CMK (cell line): ENCODE data around the gene ZNF652.
"Not testable (repeated sequence)": the region's sequence is repeated elsewhere in the genome, so short reads cannot be mapped to it uniquely, and the experiment has no call there.

ENCODE experiments used
- DNase-seq: peaks from one replicate; pipeline ENCODE4 v3.0.0-alpha.2; 2010; ENCODE audit warnings: low read depth

Gene ZNF652

DNA sequence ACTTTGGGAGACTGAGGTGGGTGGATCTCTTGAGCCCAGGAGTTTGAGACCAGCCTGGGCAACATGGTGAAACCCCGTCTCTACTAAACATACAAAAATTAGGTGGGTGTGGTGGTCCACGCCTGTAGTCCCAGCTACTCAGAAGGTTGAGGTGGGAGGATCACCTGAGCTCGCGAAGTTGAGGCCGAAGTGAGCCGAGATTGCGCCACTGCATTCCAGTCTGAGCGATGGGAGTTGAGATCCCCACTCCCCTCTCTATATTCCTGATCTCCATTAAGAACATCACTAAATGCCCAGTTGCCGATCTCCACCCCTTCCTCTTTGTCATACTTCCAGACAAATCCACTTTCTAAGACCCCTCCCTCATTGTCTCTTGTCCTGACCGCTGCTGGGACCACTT lies 24.3 kb upstream of the ZNF652 start:
- no peak for DNase-seq

GRCh38 chr17:49384951-49385350 lies 22.9 kb upstream of the ZNF652 start:
- no peak for DNase-seq

DNA sequence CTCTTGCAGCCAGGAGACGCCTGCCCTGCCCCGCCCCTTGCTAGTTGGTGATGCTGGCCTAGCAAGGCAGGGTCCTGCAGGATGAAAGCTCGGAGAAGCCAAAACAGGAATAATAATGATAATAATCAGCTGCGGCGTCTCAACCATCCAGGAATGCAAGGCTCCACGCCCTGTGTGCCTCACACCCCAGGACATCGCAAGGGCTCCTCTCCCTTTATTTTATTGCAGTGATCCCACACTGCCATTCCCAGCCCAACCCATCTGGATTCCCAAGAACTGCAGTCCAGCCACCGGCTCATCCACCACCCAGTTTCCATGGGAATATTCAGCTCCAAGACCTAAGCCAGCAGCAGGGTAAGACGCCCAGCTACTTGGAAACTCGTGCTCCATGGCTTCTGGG lies 21.0 kb upstream of the ZNF652 start:
- DNase-seq = no peak

- DNase-seq = no peak
Measured at GRCh38 chr17:49382556-49382955, 20.5 kb upstream of the ZNF652 start.

- DNase-seq = no peak
Measured at GRCh38 chr17:49381793-49382192, 19.7 kb upstream of the ZNF652 start.

DNA sequence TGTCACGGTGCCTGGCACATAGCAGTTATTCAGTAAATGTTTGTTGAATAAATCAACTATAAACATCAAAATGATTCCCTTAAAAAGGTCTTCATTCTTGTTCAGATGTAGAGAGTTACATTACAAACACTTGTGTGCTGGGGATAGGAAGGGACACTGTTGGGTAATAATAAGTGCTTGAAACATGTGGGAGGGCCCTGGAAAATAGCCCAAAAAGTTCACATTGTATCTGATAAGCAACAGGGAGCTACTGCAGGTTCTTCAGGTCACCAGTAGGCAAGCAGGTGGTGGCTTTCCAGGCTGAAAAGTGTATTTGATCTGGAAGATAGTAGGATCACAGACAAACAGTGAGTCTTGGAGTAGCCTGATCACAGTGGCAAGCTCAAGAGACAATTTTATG lies 19.0 kb upstream of the ZNF652 start:
- no peak for DNase-seq

DNA sequence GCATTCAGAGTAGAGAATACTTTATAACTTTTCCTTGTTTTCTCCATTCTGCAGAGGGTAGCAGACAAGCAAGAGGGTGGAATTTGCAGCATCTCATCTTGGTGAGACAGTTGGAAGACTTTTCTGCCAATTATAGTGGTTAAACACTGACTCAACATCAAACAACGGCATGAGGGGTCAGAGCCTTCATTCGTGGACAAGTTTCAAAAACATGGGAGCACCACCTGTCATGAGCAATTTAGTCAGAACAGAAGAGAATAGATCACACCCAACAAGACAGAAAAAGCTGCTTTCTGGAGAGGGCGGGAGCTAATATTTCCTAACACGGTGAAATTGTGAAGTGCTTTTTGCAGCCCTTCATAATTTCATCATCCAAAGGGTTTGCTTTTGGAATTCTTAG lies 17.9 kb upstream of the ZNF652 start:
- DNase-seq = no peak

GRCh38 chr17:49378311-49378710 lies 16.3 kb upstream of the ZNF652 start:
- no peak for DNase-seq

DNA sequence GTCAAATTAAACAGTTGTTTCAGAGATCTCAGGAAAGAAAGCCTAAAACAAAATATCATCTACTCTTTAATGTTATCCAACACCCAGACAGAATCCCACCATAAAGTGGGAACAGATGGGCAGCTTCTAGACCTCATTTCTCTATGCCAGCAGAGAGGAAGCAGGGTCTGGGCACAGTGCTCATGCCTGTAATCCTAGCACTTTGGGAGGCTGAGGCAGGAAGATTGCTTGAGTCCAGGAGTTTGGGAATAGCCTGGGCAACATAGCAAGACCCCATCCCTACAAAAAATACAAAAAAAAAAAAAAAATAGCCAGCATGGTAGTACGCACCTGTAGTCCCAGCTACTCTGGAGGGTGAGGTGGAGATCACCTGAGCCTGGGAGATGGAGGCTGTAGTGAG lies 13.5 kb upstream of the ZNF652 start:
- no peak for DNase-seq

- no peak for DNase-seq
Measured at GRCh38 chr17:49373115-49373514, 11.1 kb upstream of the ZNF652 start.

GRCh38 chr17:49372425-49372824 lies 10.4 kb upstream of the ZNF652 start:
- no peak for DNase-seq

DNA sequence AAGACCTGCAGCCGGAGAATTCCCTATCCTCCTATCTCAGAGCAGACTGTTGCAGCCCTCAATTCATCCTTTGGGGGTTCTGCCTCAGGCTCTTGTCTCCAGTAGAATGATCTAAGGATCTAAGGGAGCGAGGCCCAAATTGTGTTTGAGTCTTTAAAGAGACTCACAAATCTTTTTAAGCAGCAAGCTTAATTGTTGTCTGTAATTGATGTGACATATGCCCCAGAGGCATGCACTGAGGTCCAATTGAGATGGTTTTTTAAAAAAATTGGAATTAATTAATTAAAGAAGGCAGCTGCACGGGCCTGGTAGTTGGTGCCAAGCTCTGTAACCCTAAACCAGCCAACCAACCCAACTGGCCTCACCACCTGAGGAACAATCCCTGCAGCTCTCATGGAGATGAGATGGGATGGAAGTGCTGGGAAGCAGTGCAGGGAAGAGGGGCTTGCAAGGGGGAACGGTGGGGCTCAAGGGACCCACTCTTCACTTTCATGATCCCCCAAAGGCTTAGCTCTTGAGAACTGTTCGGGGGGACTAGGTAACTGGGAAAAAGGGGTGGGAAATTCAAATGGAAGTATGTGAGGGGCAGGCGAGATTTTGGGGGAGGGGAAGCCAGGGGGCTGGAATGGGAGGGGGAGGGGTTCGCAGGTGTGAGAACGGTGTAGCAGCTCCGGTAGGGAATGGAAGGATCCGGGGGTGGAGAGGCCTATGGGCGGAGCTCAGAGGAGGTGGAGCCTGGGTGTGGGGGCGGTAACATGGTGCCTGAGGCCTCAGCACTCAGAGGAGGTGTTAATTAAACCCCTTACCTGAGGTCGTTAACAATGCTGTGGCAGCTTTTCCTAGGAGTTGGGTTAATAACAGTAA lies 9.2 kb upstream of the ZNF652 start:
- DNase-seq = no peak

DNA sequence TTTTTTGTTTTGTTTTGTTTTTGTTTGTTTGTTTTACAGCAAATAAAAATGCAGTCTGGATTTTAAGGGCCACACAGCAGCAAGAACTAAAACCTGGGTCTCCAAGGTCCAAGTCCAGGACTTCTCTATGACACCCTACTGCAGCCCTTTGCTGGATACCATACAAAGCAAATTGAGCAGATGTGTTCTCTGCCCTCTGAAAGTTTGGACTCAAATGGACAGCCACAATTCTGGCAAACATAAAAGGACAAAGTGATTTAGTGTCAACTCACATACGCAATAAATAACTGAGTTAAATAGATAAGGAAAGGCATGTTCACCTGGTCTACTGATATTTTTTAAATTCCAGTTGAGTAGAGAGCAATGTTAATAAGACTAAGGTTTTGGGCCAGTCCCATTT lies 7.7 kb upstream of the ZNF652 start:
- DNase-seq = no peak

GRCh38 chr17:49369089-49369488 lies 7.0 kb upstream of the ZNF652 start:
- DNase-seq = no peak

DNA sequence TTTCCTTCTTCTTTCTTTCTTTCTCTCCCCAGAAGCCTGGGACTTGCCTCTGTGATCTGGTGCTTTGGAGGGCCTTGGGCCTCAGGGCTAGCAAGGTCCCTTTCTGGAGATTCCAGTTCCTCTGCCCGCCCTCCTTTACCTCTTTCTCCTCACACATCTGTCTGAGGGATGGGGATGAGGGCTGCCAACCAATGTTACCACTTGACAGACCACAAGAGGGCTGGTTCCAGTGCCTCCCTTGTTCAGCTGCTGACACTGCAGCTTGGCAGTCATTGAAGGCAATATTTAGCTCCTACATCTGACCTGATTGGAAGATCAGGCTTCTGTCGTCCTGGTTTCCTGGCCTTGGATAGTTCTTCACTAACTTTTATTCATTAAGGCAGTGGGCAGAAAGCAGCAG lies 3.6 kb upstream of the ZNF652 start:
- no peak for DNase-seq

- DNase-seq = not testable (repeated sequence)
Measured at GRCh38 chr17:49365126-49365525, 3.1 kb upstream of the ZNF652 start.

DNA sequence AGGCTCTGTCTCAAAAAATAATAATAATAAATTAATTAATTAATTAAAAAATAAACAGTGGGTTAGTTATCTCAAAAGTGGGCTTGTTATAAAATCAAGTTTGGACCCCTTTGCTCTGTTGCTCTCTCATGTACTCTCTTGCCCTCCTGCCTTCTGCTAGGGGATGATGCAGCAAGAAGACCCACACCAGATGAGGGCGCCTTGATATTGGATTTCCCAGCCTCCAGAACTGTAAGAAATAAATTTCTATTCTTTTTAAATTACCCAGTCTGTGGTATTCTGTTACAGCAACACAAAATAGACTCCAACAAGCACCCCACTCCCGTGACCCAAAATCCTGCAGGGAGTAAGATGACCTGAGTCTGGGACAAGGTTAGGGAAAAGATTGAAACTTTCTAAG lies 2.1 kb upstream of the ZNF652 start:
- no peak for DNase-seq

- no peak for DNase-seq
Measured at GRCh38 chr17:49363251-49363650, 1.2 kb upstream of the ZNF652 start.

- no peak for DNase-seq
Measured at GRCh38 chr17:49362723-49363117, 670 bp upstream of the ZNF652 start.

DNA sequence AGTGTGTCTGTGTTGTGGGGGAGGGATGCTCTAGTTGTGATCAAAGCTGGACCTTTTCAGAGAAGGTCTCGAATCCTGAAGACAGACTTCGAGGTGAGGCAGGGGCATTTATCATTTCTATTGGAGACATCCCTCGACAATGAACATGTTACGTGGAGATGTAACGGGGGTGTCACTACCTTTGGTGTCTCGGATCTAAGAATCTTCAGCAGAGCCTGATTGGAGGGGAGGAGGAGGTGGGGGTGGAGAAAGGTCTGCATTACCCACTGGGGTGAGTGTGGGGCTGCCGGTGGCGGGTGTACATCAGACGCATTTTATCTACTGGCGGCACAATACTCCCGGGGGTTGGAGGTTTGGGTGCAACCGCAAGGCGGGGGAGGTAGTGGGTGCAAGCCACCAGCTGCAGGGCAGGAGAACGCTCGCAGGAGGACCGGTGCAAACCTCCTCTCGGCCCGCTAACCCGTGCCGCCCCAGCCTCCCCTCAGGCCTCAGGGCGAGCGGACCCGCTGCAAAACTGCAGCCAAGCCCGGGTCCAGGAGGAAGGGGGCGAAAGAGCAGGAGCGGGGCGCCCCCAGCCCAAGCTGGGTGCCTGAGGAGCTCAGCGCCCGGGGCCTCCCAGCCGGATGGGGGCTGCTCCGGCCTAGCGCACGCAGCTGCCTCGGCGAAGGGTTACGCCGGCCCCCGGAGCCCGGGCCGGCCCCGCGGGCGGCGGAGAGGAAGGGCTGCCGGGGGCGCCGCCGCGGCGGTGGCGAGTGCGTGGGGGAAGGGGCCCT lies 735 bp downstream of the ZNF652 start:
- DNase-seq = peak; percentile 43

DNA sequence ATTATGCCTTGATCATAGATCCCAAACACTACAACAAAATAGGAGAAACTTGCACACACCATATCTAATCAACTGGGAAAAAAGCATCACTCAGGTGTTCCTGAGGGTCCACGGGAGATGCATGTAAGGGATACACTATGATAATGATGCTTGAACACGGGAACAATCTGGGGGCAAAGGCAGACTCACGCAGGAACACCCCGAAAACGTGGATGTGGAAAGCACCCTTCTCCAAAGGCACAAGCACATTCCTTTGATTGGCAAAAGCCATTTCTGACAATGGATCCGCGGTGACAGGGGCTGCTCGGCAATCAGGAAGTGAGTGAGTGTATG lies 1.3 kb downstream of the ZNF652 start:
- no peak for DNase-seq

- DNase-seq = no peak
Measured at GRCh38 chr17:49359990-49360795, 1.9 kb downstream of the ZNF652 start.
